M059J (cell line): ENCODE measurements around the gene SYPL2. TPM values are rescaled to one million over a fixed set of nuclear protein-coding genes. Genes with fewer than 3 reads are reported as not detected.

Source experiments
- DNase-seq: peaks from one replicate; pipeline ENCODE4 v3.0.0-alpha.2; 2012; ENCODE audit warnings: low read depth
- total RNA-seq: library from RNA; depleted of rRNA; stranded (reverse); fragments of >200 nt; shearing (Covaris generic); gene quantifications from 2 replicates; pipeline ENCODE4 v1.2.3, GENCODE V29; 2014; rRNA removed

Gene SYPL2
- total RNA-seq, 1 experiment from 2014 or later = 0.05 TPM

GRCh38 chr1:109514846-109515245, 48.5 kb downstream of the SYPL2 start:
- DNase-seq = peak; percentile 55

- DNase-seq = peak; percentile 86
Measured at GRCh38 chr1:109516872-109517271, 50.5 kb downstream of the SYPL2 start.

- DNase-seq = no peak
Measured at GRCh38 chr1:109517337-109517736, 51.0 kb downstream of the SYPL2 start.

GRCh38 chr1:109521002-109521951, 54.9 kb downstream of the SYPL2 start:
- no peak for DNase-seq

GRCh38 chr1:109522026-109522425, 55.7 kb downstream of the SYPL2 start:
- no peak for DNase-seq

GRCh38 chr1:109523706-109524105, 57.4 kb downstream of the SYPL2 start:
- no peak for DNase-seq

GRCh38 chr1:109527098-109527811, 60.9 kb downstream of the SYPL2 start:
- no peak for DNase-seq

- no peak for DNase-seq
Measured at GRCh38 chr1:109527846-109528695, 61.7 kb downstream of the SYPL2 start.

- DNase-seq = no peak
Measured at GRCh38 chr1:109528712-109529111, 62.4 kb downstream of the SYPL2 start.

GRCh38 chr1:109529881-109530456, 63.6 kb downstream of the SYPL2 start:
- peak; percentile 49 for DNase-seq

- no peak for DNase-seq
Measured at GRCh38 chr1:109530457-109531087, 64.2 kb downstream of the SYPL2 start.

GRCh38 chr1:109531380-109531779, 65.0 kb downstream of the SYPL2 start:
- no peak for DNase-seq

Other genes starting within 250 kb of the SYPL2 start
- gene CELSR2, start 217.0 kb upstream of the SYPL2 start, total RNA-seq = 3.7 and 6.9 TPM in 2 replicates
- gene PSRC1, start 183.4 kb upstream of the SYPL2 start, total RNA-seq = 68.3 and 83.5 TPM in 2 replicates
- gene MYBPHL, start 159.5 kb upstream of the SYPL2 start, total RNA-seq = not detected in 2 replicates
- gene SORT1, start 68.6 kb upstream of the SYPL2 start, total RNA-seq = 22.0 and 28.3 TPM in 2 replicates
- 119 and 162 TPM in 2 replicates for gene PSMA5, start 40.1 kb upstream of the SYPL2 start, total RNA-seq
- 2.4 and 5.0 TPM in 2 replicates for gene ATXN7L2, start 17.4 kb downstream of the SYPL2 start, total RNA-seq
- gene CYB561D1, start 27.5 kb downstream of the SYPL2 start, total RNA-seq = 6.6 and 8.0 TPM in 2 replicates
- 1.1 and 2.4 TPM in 2 replicates for gene AMIGO1, start 43.2 kb downstream of the SYPL2 start, total RNA-seq
- gene GPR61, start 73.3 kb downstream of the SYPL2 start, total RNA-seq = not detected in 2 replicates
- 11.1 and 14.8 TPM in 2 replicates for gene GNAI3, start 82.1 kb downstream of the SYPL2 start, total RNA-seq
- gene GNAT2, start 153.1 kb downstream of the SYPL2 start, total RNA-seq = 0.12 TPM in 1 of 2 replicates, not detected in the other
- 86.0 and 106 TPM in 2 replicates for gene AMPD2, start 153.3 kb downstream of the SYPL2 start, total RNA-seq
- gene GSTM4, start 189.6 kb downstream of the SYPL2 start, total RNA-seq = 23.8 and 37.4 TPM in 2 replicates
- 10.7 and 17.4 TPM in 2 replicates for gene GSTM2, start 201.5 kb downstream of the SYPL2 start, total RNA-seq
- not detected in 2 replicates for gene GSTM1, start 221.3 kb downstream of the SYPL2 start, total RNA-seq
- not detected in 2 replicates for gene GSTM5, start 245.7 kb downstream of the SYPL2 start, total RNA-seq